Erythroblast (primary cell): ENCODE results near the gene OR6Q1.

ENCODE experiments used
- GATA1 ChIP-seq: IDR thresholded peaks from 2 replicates; pipeline ENCODE4 v1.6.1; 2011; ENCODE audit warnings: low read depth, mild to moderate bottlenecking, control low read depth, low read length, moderate library complexity
- POLR2A ChIP-seq: IDR thresholded peaks from 2 replicates; pipeline ENCODE4 v1.6.1; 2011; ENCODE audit warnings: mild to moderate bottlenecking, low read length

- TF ChIP-seq POLR2A (no peak), GATA1 (no peak)
These were observed 39.8 kb downstream of the OR6Q1 start for GRCh38 chr11:58070585-58070984.
